ENCODE results near the gene AMPD2.
"Not testable (repeated sequence)": the region's sequence is repeated elsewhere in the genome, so short reads cannot be mapped to it uniquely, and the experiment has no call there.

AMPD2 gene

DNA sequence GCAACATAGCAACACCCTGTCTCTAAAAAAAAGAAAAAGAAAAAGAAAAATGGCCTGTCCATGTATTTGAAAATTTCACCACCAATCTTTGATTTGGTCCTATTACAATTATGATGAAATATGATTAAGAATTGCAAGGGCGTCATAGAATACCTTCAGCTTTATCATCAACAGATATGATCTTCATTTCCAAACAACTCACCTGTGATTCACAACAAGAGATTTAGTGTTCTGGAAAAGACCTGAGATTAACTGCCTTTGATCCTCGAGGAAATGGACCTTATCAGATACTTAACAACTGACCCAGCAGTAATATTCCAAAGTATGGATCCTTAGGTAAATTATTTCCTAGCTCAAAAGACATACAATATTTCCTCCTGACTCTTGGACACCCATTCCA, 32.8 kb downstream of the AMPD2 start:
- no peak for DNase-seq (ENCODE audit: low spot score)

DNA sequence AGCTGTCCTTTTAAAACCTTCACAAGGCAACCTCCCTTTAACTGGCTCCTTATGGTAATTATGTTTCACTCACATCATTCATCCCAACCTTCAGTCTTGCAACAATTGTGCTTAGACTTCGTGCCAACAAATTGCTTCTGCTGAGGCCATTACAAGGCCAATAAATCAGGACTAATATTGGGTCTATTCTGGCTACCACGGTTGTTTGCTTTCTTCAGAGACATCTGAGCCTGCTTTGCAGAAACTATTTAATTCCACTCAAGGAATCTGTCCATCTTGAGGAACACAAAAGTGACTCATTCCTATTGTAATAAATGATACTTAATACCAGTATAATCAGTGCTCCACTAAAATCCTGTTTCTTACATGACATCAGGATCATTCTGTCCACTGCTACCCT, 33.7 kb downstream of the AMPD2 start:
- DNase-seq (ENCODE audit: low spot score): no peak

DNA sequence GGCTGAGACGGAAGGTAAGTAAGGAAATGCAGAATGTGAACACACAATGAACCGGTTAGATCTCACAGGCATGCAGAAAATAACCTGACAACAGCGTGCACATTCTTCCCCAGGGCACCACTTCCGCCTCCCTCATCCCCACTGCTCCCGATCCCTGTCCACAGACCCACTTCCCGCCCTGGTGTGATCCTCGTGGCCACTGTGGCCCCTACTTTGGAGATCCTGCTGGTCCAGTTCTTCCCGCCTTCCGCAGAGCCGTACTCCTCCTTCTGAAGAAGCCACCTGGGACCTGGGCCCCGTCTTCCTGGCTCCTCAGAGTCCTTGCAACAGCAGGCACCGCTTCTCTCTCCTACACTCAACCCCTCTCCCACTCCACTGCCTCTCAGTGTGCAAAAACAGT, 34.9 kb downstream of the AMPD2 start:
- DNase-seq (ENCODE audit: low spot score): no peak

DNA sequence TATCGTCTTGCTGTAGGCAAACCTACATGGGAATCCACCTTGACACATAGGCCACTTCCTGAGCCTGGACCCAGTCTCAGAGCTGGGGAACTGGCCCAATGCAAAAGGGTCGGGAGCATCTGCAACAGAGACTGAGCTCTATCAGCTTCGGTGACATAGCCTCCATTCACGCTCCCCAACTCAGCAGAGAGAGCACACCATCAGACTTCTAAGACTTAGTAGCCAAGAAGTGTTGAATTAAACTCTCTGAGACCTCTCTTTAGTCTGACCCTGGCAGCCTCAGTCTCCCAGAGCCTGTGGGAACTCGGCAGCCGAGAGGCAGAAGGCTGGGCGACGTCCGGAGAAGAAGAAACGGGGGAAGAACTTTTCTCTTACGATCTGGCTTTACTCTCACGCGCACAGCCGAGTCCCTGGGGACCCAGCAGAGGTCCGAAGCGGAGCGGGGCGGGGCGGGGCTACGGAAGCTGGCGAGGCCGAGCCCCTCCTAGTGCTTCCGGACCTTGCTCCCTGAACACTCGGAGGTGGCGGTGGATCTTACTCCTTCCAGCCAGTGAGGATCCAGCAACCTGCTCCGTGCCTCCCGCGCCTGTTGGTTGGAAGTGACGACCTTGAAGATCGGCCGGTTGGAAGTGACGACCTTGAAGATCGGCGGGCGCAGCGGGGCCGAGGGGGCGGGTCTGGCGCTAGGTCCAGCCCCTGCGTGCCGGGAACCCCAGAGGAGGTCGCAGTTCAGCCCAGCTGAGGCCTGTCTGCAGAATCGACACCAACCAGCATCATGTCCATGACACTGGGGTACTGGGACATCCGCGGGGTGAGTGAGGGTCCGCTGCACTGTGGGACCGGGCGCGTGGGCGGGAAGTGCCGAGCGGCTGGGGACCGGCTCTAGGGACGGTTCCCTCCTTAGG, 36.2 kb downstream of the AMPD2 start, which contains the start of gene GSTM4:
Gene GSTM4 (plus strand): TSS at position 485 of the 905 bp plus-strand sequence. CDS start 291 bp downstream, at position 776.
- DNase-seq (ENCODE audit: low spot score): peak; percentile 83

DNA sequence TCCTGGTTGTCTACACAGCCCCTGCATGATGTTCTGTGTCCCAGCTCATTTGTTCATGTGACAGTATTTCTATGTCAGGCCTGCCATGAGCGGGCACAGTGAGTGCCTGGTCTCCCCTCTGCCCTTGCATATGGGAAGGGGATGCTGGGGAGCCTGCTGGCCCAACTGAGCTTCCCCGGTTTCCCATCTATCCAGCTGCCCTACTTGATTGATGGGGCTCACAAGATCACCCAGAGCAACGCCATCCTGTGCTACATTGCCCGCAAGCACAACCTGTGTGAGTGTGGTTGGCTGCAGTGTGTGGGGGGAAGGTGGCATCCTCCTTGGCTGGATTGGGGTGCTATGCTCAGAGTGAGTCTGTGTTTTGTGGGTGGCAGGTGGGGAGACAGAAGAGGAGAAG, 37.8 kb downstream of the AMPD2 start:
- no peak for DNase-seq (ENCODE audit: low spot score)

DNA sequence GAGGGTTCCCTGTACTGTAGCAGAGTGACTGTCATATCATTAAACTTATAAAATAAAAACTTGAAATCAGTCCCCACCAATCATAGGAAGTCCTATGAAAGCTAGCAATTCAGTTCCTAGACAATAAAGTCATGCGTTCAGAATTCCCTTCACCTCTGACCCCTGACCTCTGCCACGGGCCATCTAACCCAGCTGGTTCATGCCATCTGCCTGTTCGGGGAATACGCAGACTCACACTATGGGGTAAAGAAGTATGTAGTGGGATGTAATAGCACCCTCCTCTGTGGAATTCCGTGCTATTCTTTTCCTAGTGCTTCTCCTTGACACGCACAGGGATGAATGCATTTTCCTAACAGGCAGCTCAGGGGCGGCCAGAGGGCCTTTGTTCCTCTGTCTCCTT, 38.3 kb downstream of the AMPD2 start:
- no peak for DNase-seq (ENCODE audit: low spot score)

DNA sequence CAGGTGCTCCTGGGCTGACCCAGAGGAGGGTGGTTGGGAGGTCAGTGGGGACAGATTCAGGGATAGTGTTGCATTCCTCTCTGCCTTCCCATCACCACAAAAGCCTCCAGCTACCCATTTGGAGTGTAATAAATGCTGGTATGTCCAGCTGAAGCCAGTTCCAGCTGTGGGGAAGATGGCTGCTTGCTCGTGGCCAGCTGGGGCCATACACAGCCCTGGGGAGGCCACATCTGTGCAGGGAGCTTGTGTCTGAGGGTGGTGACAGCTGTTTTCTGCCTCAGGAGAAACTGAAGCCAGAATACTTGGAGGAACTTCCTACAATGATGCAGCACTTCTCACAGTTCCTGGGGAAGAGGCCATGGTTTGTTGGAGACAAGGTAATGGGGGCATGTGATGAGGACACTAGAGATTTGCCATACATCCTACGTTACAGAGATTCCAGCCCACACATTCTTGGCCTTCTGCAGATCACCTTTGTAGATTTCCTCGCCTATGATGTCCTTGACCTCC, 39.0 kb downstream of the AMPD2 start:
- no peak for DNase-seq (ENCODE audit: low spot score)

DNA sequence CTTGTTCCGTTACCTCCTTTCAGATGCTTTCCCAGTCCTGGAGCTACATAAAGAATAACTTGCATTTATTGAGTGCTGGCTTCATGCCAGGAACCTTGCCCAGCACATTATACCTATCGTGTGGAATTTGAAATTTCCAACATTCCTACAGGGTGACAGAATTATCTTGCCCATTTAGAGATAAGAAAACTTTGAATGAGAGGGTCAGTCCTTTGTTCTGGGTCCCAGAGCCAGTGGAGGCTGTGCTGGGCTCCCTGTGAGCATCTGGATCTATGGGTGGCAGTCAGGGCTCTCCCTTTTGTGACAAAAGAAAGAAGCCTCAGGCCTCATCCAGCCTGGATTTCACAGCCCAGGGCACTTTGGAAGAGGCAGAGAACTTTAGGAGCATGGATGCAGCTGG, 39.5 kb downstream of the AMPD2 start:
- no peak for DNase-seq (ENCODE audit: low spot score)

DNA sequence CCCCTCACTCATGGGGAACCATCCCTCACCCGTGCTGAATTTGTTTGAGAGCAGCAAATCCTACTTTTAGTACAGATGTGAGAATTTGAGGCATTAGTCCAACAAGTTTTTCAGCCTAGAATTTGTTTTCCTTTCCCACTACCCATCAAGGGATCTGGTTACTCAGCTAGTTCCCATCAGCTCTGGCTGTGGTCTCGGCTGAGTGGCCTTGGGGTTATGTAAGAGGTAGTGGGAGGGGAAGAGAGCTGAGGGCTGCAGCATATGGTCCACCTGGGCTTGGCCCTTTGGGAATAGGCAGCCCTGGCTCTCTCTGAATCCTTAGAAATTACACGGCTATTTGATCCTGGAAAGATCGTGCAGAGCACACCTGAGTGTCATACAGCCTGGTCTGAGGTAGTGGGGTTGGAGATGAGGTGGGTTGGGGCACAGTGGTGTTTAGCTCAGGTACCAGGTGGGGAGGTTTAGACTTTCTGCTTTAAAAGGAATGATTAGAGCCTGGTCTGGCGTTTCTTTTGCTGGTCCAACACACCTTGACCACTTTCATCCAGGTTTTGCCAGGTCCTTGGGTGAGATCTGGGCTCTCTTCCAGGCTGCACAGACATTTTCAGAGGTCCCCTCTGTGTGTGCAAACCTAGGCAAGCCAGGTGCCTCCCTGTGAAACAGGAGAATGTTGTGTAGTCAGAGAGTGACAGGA, 40.5 kb downstream of the AMPD2 start:
- DNase-seq (ENCODE audit: low spot score): no peak

DNA sequence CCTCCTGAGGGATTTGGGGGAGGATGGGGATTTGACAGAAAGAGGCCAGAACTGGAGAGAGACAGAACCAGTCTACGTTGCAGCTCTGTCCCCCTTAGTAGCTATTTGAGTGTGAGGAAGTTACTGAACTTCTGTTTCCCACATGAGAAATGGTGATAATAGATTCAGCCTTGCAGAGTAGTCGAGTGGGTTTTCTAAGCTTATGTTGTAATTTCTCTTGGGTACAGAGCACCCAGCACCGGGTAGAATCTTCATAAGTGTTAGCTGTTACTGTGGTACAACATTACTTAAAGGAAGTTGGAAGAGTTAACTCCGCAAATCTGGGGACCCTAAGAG, 41.0 kb downstream of the AMPD2 start:
- not testable (repeated sequence) for DNase-seq (ENCODE audit: low spot score)

DNA sequence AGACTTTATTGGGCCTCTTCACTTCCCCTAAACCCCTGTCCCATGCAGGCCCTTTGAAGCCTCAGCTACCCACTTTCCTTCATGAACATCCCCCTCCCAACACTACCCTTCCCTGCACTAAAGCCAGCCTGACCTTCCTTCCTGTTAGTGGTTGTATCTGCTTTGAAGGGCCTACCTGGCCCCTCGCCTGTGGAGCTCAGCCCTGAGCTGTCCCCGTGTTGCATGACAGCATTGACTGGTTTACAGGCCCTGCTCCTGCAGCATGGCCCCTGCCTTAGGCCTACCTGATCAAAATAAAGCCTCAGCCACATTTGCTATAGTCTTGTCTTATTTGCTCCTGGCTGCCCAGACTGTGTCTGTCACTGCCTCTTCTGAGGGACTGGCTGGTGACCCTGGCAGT, 41.8 kb downstream of the AMPD2 start:
- DNase-seq (ENCODE audit: low spot score): no peak

DNA sequence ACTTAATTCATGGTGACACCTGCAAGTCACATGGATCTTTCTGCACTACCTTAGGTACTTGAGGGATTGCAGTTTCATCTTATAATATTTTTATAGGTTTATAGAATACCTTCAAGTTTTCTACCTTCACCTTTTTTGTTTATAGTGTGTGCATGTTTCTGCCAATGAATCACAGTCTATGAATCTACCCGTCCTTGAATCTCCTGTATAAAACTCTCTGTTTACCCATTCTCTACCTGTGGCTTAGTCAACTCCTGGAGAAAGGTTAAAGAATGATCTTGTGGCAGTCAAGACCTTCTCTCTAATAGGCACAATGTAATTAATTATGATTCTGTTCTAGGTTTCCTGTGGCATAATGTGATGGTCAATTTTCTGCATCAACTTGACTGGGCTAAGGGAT, 45.0 kb downstream of the AMPD2 start:
- no peak for DNase-seq (ENCODE audit: low spot score)

DNA sequence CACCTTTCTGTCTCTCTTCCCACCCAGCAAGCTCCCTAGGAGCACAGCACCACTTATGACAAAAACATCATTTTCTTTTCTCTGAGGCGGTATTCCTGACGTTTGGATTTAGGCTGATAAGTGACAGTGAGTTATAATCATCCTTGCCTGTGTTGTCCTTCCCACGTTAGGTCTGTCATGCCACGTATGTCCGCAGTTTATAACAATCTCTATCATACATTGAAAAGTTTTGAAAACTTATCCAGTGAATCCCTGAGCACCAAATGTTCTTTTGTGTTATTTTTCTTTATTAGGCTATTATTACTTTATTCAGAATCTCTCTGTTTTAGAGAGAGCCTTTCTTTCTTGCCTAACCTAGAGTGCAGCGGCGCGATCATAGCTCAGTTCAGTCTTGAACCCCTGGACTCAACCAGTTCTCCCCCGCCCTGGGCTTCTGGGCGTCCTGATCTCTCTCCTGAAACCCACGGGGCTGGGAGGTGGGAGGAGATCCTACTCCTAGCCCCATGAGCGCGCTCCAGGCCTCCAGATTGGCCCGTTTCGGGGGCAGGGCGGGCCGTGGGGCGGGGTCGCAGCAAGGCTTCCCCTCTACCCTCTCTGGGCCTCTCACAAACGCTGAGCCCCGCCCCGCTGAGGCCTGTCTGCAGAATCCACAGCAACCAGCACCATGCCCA, 48.0 kb downstream of the AMPD2 start, which contains the start of gene GSTM2:
Gene GSTM2 (plus strand): TSS at position 606 of the 671 bp plus-strand sequence. CDS start 59 bp downstream, at position 665.
- peak; percentile 93 for DNase-seq (ENCODE audit: low spot score)

DNA sequence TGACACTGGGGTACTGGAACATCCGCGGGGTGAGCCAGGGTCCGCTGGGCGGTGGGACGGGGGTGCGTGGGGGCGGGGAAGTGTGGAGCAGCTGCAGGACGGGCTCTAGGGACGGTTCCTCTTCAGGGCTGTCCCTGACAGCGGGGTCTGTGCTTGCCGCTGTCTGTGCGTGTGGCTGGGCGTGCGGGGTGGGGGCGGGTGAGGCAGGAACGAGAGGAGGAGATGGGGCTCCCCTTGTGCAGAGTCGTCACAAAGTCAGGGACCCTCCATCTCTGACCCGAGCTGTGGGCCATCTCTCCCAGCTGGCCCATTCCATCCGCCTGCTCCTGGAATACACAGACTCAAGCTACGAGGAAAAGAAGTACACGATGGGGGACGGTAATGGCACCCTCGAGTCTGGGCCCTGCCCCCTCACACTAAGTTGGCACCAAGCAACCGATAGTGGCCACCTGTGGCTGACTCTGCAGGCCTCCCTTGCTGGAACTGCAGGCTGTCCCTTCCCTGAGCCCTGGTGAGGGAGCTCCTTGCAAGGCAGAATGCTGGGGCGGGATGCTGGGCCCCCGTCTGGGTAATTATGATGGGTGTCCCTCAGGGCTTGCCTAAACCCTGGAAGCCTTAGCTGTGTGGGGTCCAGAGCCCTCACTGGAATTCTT, 48.6 kb downstream of the AMPD2 start:
- DNase-seq (ENCODE audit: low spot score): peak; percentile 3

DNA sequence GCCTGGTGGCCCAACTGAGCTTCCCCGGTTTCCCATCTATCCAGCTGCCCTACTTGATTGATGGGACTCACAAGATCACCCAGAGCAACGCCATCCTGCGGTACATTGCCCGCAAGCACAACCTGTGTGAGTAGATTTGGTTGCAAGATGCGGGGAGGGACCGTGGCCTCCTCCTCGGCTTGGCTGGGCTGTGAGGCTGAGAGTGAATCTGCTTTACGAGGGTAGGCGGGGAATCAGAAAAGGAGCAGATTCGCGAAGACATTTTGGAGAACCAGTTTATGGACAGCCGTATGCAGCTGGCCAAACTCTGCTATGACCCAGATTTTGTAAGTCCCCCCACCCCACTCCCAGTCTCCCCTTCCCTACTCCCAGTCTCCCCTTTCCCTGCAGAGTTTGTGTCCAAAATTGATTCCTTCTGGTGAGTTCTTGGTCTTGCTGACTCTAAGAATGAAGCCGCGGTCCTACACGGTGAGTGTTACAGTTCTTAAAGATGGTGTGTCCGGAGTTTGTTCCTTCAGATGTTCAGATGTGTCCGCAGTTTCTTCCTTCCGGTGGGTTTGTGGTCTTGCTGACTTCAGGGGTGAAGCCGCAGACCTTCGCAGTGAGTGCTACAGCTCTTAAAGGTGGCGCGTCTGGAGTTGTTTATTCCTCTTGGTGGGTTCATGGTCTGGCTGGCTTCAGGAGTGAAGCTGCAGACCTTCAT, 49.8 kb downstream of the AMPD2 start:
- DNase-seq (ENCODE audit: low spot score): peak; percentile 1

DNA sequence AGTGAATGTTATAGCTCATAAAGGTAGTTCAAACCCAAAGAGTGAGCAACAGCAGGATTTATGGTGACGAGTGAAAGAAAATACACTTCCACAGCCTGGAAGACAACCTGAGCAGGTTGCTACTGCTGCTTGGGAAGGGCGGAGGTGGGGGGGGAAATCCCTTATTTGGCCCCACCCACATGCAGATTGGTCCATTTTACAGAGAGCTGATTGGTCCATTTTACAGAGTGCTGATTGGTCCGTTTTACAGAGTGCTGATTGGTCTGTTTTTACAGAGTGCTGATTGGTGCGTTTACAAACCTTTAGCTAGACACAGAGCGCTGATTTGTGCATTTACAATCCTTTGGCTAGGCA, 50.3 kb downstream of the AMPD2 start:
- not testable (repeated sequence) for DNase-seq (ENCODE audit: low spot score)

DNA sequence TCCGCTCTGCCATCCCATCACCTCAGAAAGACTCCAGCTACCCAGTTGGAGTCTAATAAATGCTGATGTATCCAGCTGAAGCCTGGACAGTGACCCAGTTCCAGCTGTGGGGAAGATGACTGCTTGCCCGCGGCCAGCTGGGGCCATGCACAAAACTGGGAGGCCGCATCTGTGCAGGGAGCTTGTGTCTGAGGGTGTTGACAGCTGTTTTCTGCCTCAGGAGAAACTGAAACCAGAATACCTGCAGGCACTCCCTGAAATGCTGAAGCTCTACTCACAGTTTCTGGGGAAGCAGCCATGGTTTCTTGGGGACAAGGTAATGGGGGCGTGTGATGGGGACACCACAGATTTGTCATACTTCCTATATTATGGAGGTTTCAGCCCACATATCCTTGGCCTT, 51.4 kb downstream of the AMPD2 start:
- peak; percentile 0 for DNase-seq (ENCODE audit: low spot score)

DNA sequence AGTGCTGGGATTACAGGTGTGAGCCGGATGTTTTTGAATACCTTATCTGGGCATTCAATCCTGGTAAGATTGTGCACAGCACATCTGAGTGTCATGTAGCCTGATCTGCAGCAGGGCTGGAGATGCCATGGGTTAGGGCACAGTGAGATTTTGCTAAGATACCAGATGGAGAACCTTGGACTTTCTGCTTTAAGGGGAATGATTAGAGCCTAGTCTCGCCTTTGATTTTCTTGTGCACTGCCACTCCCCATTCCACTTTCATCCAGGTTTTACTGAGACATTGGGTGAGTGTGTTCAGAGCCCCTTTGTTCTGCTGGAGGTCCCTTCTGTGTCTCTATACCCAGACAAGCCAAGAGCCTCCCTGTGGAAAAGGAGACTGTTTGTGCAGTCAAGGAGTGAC, 54.2 kb downstream of the AMPD2 start:
- peak; percentile 0 for DNase-seq (ENCODE audit: low spot score)

DNA sequence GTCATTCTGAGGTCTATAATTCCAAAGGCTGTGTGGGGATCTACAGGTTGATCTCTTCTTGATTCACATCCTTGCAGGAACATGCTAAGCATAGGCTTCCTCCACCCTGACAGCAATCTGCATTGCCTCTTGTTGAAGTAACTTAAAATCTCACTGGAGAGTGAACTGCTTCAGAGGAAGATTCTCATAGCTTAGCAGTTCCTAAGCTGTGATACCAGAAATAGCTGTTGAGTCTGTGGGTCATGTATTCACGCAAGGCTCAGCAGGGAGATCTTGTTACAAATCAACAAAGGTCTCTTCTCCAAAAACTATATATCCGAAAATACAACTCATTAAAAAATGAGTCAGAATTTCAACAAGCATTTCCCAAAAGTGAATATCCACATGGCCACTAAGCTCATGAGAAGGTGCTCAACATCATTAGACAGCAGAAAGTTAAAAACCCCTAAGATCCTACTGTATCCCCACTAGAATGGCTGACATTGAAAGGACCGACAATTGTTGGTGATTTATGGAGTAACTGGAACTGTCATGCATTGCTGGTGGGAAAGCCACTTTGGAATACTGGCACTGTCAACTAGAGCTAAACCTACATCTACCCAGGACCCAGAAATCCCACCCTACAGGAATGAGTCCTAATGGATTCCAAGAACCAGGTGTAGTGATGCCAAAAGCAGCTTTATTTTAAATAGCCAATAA, 57.2 kb downstream of the AMPD2 start:
- peak; percentile 0 for DNase-seq (ENCODE audit: low spot score)

DNA sequence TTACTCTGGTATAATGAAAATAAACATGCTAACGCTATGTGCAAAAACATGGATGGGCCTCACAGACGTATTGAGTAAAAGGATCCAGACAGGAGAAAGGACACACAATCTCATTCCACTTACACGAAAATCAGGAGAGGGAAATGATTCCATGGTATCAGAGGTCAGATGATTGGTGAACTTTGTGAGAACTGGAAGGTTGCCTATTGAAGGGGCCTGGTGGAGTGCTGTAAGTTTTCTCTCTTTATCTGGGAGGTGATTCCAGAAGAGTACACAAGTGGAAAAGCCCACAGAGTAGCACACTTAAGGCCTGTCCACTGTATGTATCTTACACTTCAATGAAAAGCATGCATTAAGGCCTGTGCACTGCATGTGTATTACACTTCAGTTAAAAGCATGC, 57.8 kb downstream of the AMPD2 start:
- DNase-seq (ENCODE audit: low spot score): peak; percentile 0

DNA sequence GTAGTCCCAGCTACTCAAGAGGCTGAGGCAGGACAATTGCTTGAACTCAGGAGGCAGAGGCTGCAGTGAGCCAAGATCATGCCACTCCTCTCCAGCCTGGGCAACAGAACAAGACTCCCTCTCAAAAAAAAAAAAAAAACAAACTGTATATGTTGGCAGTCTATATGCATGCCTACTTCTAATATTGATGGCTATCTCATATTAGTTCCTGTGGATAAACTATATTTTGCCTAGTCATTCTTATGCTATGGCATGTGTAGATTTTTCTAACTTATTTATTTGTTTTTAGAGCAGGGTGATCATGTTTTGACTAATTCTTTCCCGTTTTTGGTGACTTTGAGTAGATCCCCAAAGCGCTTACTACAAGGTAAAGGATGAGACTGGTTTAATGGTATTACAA, 59.0 kb downstream of the AMPD2 start:
- not testable (repeated sequence) for DNase-seq (ENCODE audit: low spot score)

Measured in Ammon's horn (tissue), 1 donor.